B cell (primary cell): ENCODE measurements around the gene TRAM2.

Experiments
- EZH2 ChIP-seq: IDR thresholded peaks from 2 replicates; pipeline ENCODE4 v1.6.1; 2012; ENCODE audit warnings: borderline replicate concordance, low read depth, mild to moderate bottlenecking, moderate library complexity, low read length; ENCODE audit not compliant: insufficient read depth, poor library complexity, severe bottlenecking
- TF ChIP-seq, protein P1 (sequence below): fragments of 200-600 bp; IDR thresholded peaks from one replicate; pipeline ENCODE4 v1.8.0; 2022; ENCODE audit warnings: antibody characterized with exemption, mild to moderate bottlenecking

DNA sequence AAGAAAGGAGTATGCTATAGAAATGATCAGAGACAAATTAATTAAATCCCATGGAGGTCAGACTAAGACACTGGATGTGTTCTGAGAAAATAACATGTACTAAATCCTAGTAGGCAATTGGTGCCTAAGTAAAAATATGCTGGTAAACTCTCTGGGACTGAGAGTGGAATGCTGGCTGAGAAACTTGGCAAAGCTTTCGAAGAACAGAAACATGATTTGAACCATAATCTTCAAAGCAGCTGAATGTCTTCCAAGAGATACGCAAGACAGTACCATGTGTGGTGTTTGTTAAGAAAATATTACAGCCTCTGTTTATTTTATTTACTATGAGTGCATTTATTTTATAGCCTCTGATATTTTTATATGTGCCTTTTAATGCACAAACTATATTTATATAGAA is 101.6 kb downstream of the TRAM2 start:
- TF ChIP-seq, protein P1, sequence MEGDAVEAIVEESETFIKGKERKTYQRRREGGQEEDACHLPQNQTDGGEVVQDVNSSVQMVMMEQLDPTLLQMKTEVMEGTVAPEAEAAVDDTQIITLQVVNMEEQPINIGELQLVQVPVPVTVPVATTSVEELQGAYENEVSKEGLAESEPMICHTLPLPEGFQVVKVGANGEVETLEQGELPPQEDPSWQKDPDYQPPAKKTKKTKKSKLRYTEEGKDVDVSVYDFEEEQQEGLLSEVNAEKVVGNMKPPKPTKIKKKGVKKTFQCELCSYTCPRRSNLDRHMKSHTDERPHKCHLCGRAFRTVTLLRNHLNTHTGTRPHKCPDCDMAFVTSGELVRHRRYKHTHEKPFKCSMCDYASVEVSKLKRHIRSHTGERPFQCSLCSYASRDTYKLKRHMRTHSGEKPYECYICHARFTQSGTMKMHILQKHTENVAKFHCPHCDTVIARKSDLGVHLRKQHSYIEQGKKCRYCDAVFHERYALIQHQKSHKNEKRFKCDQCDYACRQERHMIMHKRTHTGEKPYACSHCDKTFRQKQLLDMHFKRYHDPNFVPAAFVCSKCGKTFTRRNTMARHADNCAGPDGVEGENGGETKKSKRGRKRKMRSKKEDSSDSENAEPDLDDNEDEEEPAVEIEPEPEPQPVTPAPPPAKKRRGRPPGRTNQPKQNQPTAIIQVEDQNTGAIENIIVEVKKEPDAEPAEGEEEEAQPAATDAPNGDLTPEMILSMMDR, result no peak
- no peak for TF ChIP-seq EZH2
